ENCODE data around the gene KCNQ1. TPM values are rescaled to one million over a fixed set of nuclear protein-coding genes. Genes with fewer than 3 reads are reported as not detected.

KCNQ1 gene
- total and polyA plus RNA-seq, 2 donors (not counting 1 experiment from before 2014, with no cell fraction given) = 21.5 to 28.8 TPM

- Histone ChIP-seq H3K27ac (ENCODE audit: low read length in 2 of 2) (no peak overlapping the region), H3K4me2 (replicated peaks; ENCODE audit: low read depth, low read length, poor library complexity, severe bottlenecking) (no peak overlapping the region), H3K4me3 (ENCODE audit: control extremely low read depth in 1 of 5, extremely low read depth in 1 of 5, insufficient read depth in 1 of 5, low read depth in 2 of 5, low read length in 4 of 5) (no peak overlapping the region), H3K9me3 (ENCODE audit: control extremely low read depth in 1 of 3, control insufficient read depth in 2 of 3, insufficient read depth in 1 of 3, low read length in 2 of 3) (no peaks in the 10 kb centered on the region), H3K9ac (ENCODE audit: low read length) (no peak overlapping the region), H3K79me2 (ENCODE audit: control insufficient read depth, insufficient read depth, low read length) (peaks cover 47% of the 10 kb centered on the region), H3K36me3 (replicated peaks in 1 of 2; ENCODE audit: control extremely low read depth in 1 of 2, control insufficient read depth in 1 of 2, extremely low read depth in 1 of 2, insufficient read depth in 2 of 2, low read length in 1 of 2) (no peaks in the 10 kb centered on the region), H2AFZ (ENCODE audit: insufficient read depth, low read depth, low read length, poor library complexity, severe bottlenecking) (no peak overlapping the region), H3K27me3 (replicated peaks in 1 of 4; ENCODE audit: control extremely low read depth in 1 of 4, control insufficient read depth in 3 of 4, insufficient read depth in 4 of 4, low read length in 3 of 4) (no peaks in the 10 kb centered on the region), H3K4me1 (ENCODE audit: control insufficient read depth in 2 of 2, insufficient read depth in 2 of 2, low read length in 2 of 2) (no peaks in the 10 kb centered on the region), H4K20me1 (ENCODE audit: control insufficient read depth, insufficient read depth, low read length, poor library complexity, severe bottlenecking) (peaks cover 53% of the 10 kb centered on the region)
- TF ChIP-seq EZH2 (IDR thresholded peaks at IDR 0.05; ENCODE audit: borderline replicate concordance, insufficient read depth, low read depth, low read length, poor library complexity, severe bottlenecking) (no peak), CTCF (IDR thresholded peaks at IDR 0.05) (no peak)
- 84% methylated on average over 10 of the region's 14 CpGs for WGBS (ENCODE audit: insufficient coverage)
- H3K4me1 Mint-ChIP-seq = peaks cover 13% of the 10 kb centered on the region
- ATAC-seq (ENCODE audit: low read depth) (no peak), DNase-seq (no peak)
- no peak overlapping the region for H3K27ac Mint-ChIP-seq
- H3K27me3 Mint-ChIP-seq = no peaks in the 10 kb centered on the region
- ChIA-PET POLR2A (no interaction called here), CTCF (interaction anchor here (2.9 kb wide), 1 partner anchor 9 kb away, joined by 15 read pairs; no protein-coding TSS in a partner anchor)
- H3K4me3 Mint-ChIP-seq = no peak overlapping the region
- intact Hi-C loops (cut with micrococcal nuclease) = no loop called here
- no peaks in the 10 kb centered on the region for H3K9me3 Mint-ChIP-seq (ENCODE audit: insufficient read depth)
These were observed 97.1 kb downstream of the KCNQ1 start for GRCh38 chr11:2541881-2542361.

GRCh38 chr11:2542406-2542805, 97.6 kb downstream of the KCNQ1 start:
- Mint-ChIP-seq H3K27ac (no peak overlapping the region), H3K27me3 (no peaks in the 10 kb centered on the region), H3K4me1 (peaks cover 13% of the 10 kb centered on the region), H3K4me3 (no peak overlapping the region), H3K9me3 (ENCODE audit: insufficient read depth) (no peaks in the 10 kb centered on the region)
- intact Hi-C loops (cut with micrococcal nuclease) = no loop called here
- H3K4me2 ChIP-seq (replicated peaks; ENCODE audit: low read depth, low read length, poor library complexity, severe bottlenecking) = no peak overlapping the region
- peaks cover 45% of the 10 kb centered on the region for H3K79me2 ChIP-seq (ENCODE audit: control insufficient read depth, insufficient read depth, low read length)
- H3K9ac ChIP-seq (ENCODE audit: low read length) = no peak overlapping the region
- POLR2A ChIA-PET = no interaction called here
- no peaks in the 10 kb centered on the region for H3K36me3 ChIP-seq (replicated peaks in 1 of 2; ENCODE audit: control extremely low read depth in 1 of 2, control insufficient read depth in 1 of 2, extremely low read depth in 1 of 2, insufficient read depth in 2 of 2, low read length in 1 of 2)
- H2AFZ ChIP-seq (ENCODE audit: insufficient read depth, low read depth, low read length, poor library complexity, severe bottlenecking) = no peak overlapping the region
- TF ChIP-seq EZH2 (IDR thresholded peaks at IDR 0.05; ENCODE audit: borderline replicate concordance, insufficient read depth, low read depth, low read length, poor library complexity, severe bottlenecking) (no peak), CTCF (IDR thresholded peaks at IDR 0.05) (no peak)
- no peaks in the 10 kb centered on the region for H3K9me3 ChIP-seq (ENCODE audit: control extremely low read depth in 1 of 3, control insufficient read depth in 2 of 3, insufficient read depth in 1 of 3, low read length in 2 of 3)
- H3K4me3 ChIP-seq (ENCODE audit: control extremely low read depth in 1 of 5, extremely low read depth in 1 of 5, insufficient read depth in 1 of 5, low read depth in 2 of 5, low read length in 4 of 5) = no peak overlapping the region
- H3K27me3 ChIP-seq (replicated peaks in 1 of 4; ENCODE audit: control extremely low read depth in 1 of 4, control insufficient read depth in 3 of 4, insufficient read depth in 4 of 4, low read length in 3 of 4) = no peaks in the 10 kb centered on the region
- peaks cover 53% of the 10 kb centered on the region for H4K20me1 ChIP-seq (ENCODE audit: control insufficient read depth, insufficient read depth, low read length, poor library complexity, severe bottlenecking)
- ATAC-seq (ENCODE audit: low read depth) = no peak
- CTCF ChIA-PET = interaction anchor here (2.9 kb wide), 1 partner anchor 10 kb away, joined by 15 read pairs; no protein-coding TSS in a partner anchor
- H3K27ac ChIP-seq (ENCODE audit: low read length in 2 of 2) = no peak overlapping the region
- no peaks in the 10 kb centered on the region for H3K4me1 ChIP-seq (ENCODE audit: control insufficient read depth in 2 of 2, insufficient read depth in 2 of 2, low read length in 2 of 2)
- DNase-seq = no peak
- WGBS (ENCODE audit: insufficient coverage) = 97% methylated on average over 10 of the region's 10 CpGs

Data from B cell (primary cell).